Spleen (tissue), 11 donors: Measurements from ENCODE around the gene TENT5D. TPM values are rescaled to one million over a fixed set of nuclear protein-coding genes. Genes with fewer than 3 reads are reported as not detected.

Experiments used
- DNase-seq: peaks from one replicate; pipeline ENCODE4 v3.0.0-alpha.2; 2020
- H3K27ac ChIP-seq, 8 donors: fragments of 200-600 bp; sonication (generic) in 7 of 8; 1 replicate in 4 of 8; 2 replicates in 4 of 8; pipeline versions ENCODE4 v1.5.0 to v1.8.0; 2016 to 2021; ENCODE audit warnings: inconsistent platforms in 4 of 8, mild to moderate bottlenecking in 4 of 8, moderate library complexity in 1 of 8
- H3K27me3 ChIP-seq, 7 donors: fragments of 200-600 bp; sonication (generic) in 6 of 7; replicated peaks in 1 of 7; 1 replicate in 4 of 7; 2 replicates in 3 of 7; pipeline versions ENCODE4 v1.5.0 to v1.8.0; 2016 to 2021; ENCODE audit warnings: inconsistent platforms in 3 of 7, mild to moderate bottlenecking in 1 of 7
- H3K36me3 ChIP-seq, 6 donors: fragments of 200-600 bp; sonication (generic) in 5 of 6; 1 replicate in 4 of 6; 2 replicates in 2 of 6; pipeline versions ENCODE4 v1.5.0 to v1.8.0; 2016 to 2021; ENCODE audit warnings: inconsistent platforms in 2 of 6
- H3K4me1 ChIP-seq, 6 donors: fragments of 200-600 bp; sonication (generic) in 5 of 6; 1 replicate in 3 of 6; 2 replicates in 3 of 6; pipeline versions ENCODE4 v1.5.0 to v1.8.0; 2016 to 2021; ENCODE audit warnings: inconsistent platforms in 3 of 6
- H3K4me3 ChIP-seq, 8 donors: fragments of 200-600 bp; sonication (generic) in 7 of 8; 1 replicate in 4 of 8; 2 replicates in 4 of 8; pipeline versions ENCODE4 v1.5.0 to v1.8.0; 2016 to 2021; ENCODE audit warnings: inconsistent platforms in 4 of 8, mild to moderate bottlenecking in 4 of 8, moderate library complexity in 2 of 8
- H3K9me3 ChIP-seq, 8 donors: fragments of 200-600 bp; sonication (generic) in 7 of 8; 1 replicate in 4 of 8; 2 replicates in 4 of 8; pipeline versions ENCODE4 v1.5.0 to v1.8.0; 2016 to 2021; ENCODE audit warnings: inconsistent platforms in 4 of 8
- CTCF ChIP-seq, 11 experiments: fragments of 200-600 bp in 7 of 11; fragments of 450-650 bp in 4 of 11; sonication (generic) in 4 of 11; IDR thresholded peaks in 8 of 11; conservative IDR thresholded peaks in 3 of 11; 1 replicate in 7 of 11; 2 replicates in 4 of 11; pipeline versions ENCODE4 v1.4.0 to v1.8.0; 2016 to 2021; ENCODE audit warnings: antibody characterized with exemption in 11 of 11, inconsistent platforms in 4 of 11, mild to moderate bottlenecking in 1 of 11
- POLR2A ChIP-seq, 3 donors: fragments of 450-650 bp; IDR thresholded peaks; one replicate each; pipeline ENCODE4 v1.5.1; 2017; ENCODE audit warnings: antibody characterized with exemption in 3 of 3, mild to moderate bottlenecking in 1 of 3
- POLR2AphosphoS5 ChIP-seq, 3 donors: sonication (generic); formaldehyde crosslinking; IDR thresholded peaks; one replicate each; pipeline ENCODE4 v1.5.1; 2017; ENCODE audit warnings: antibody characterized with exemption in 3 of 3
- WGBS, 5 donors: extraction: QIAGEN DNeasy Blood & Tissue Kit in 3 of 5; methylation state at CpG; one replicate each; pipeline versions ENCODE4 v1.1.5 to v1.1.7; 2013 to 2018; 5-methylcytosine and 5-hydroxymethylcytosine counted together
- intact Hi-C: fragments of 100-400 bp; cut with DNase I; formaldehyde crosslinking; loops from one replicate; pipeline ENCODE4 v1.15.0; 2023; ENCODE audit warnings: low total_unique reads
- polyA plus RNA-seq, 3 donors: library from polyadenylated mRNA; stranded (reverse); fragments of 200-250 nt; gene quantifications; one replicate each; pipeline ENCODE4 v1.2.1, GENCODE V29; 2013
- total RNA-seq, 7 donors: library from RNA; depleted of rRNA in 3 of 7; stranded (reverse); fragments of >200 nt in 3 of 7; fragmentation: NEBNext Ultra II Directional in 4 of 7; extraction: Animal tissue kit (Norgen Biotek cat#: 25700) in 4 of 7; gene quantifications; one replicate each; pipeline versions ENCODE4 v1.1.0 to v1.2.1, GENCODE V29; 2016 to 2021
- donor health status: healthy with polysubstance abuse.
- donor health status: DM: no; HTN: no; CAD: no; lungs with moderate emphysema.
- donor health status: DM: no; HTN: no; CAD: no.
- donor health status: Bipolar disorder and iron deficiency.
- donor health status: healthy.
- donor health status: DM: no; HTN: no; CAD: no.
- donor health status: DM: yes; HTN: yes; CAD: no.

The TENT5D gene
- total and polyA plus RNA-seq, 10 donors = not detected

GRCh38 chrX:80423744-80424143 lies 3.5 kb downstream of the TENT5D start:
- Histone ChIP-seq H3K27ac (no peak overlapping the region), H3K36me3 (no peaks in the 10 kb centered on the region), H3K4me1 (no peaks in the 10 kb centered on the region), H3K27me3 (peaks cover 0 to 4% (median 0%) of the 10 kb centered on the region in 7 donors), H3K4me3 (no peak overlapping the region), H3K9me3 (peaks cover 0 to 11% (median 0%) of the 10 kb centered on the region in 8 donors)
- TF ChIP-seq POLR2A (IDR thresholded peaks at IDR 0.05) (no peak), POLR2AphosphoS5 (IDR thresholded peaks at IDR 0.05) (no peak), CTCF (IDR thresholded peaks at IDR 0.05 in 8 of 11, conservative IDR thresholded peaks at IDR 0.05 in 3 of 11) (no peak)
- DNase-seq = no peak
- WGBS, 5 donors = 47 to 74% (median 68%) methylated on average over 2 of the region's 2 CpGs
- intact Hi-C loops = no loop called here

GRCh38 chrX:80430826-80431504 lies 10.7 kb downstream of the TENT5D start:
- intact Hi-C loops = no loop called here
- no peaks in the 10 kb centered on the region for H3K27me3 ChIP-seq
- no peak overlapping the region for H3K27ac ChIP-seq
- DNase-seq = no peak
- no peak overlapping the region for H3K4me3 ChIP-seq
- 56 to 82% (median 60%) methylated on average over 3 of the region's 3 CpGs for WGBS, 5 donors
- peaks cover 0 to 18% (median 0%) of the 10 kb centered on the region in 8 donors for H3K9me3 ChIP-seq
- TF ChIP-seq CTCF (IDR thresholded peaks at IDR 0.05 in 8 of 11, conservative IDR thresholded peaks at IDR 0.05 in 3 of 11) (no peak), POLR2A (IDR thresholded peaks at IDR 0.05) (no peak), POLR2AphosphoS5 (IDR thresholded peaks at IDR 0.05) (no peak)
- no peaks in the 10 kb centered on the region for H3K4me1 ChIP-seq
- no peaks in the 10 kb centered on the region for H3K36me3 ChIP-seq

- no peak for DNase-seq
- intact Hi-C loops = no loop called here
- no peak overlapping the region for H3K27ac ChIP-seq
- peaks cover 0 to 15% (median 0%) of the 10 kb centered on the region in 8 donors for H3K9me3 ChIP-seq
- H3K27me3 ChIP-seq = no peaks in the 10 kb centered on the region
- H3K36me3 ChIP-seq = no peaks in the 10 kb centered on the region
- TF ChIP-seq POLR2AphosphoS5 (IDR thresholded peaks at IDR 0.05) = no peak
- TF ChIP-seq CTCF (IDR thresholded peaks at IDR 0.05 in 8 of 11, conservative IDR thresholded peaks at IDR 0.05 in 3 of 11) = no peak
- TF ChIP-seq POLR2A (IDR thresholded peaks at IDR 0.05) = no peak
- H3K4me3 ChIP-seq = no peak overlapping the region
- H3K4me1 ChIP-seq = no peaks in the 10 kb centered on the region
These were observed 11.2 kb downstream of the TENT5D start for GRCh38 chrX:80431505-80431832.

- DNase-seq = no peak
- Histone ChIP-seq H3K9me3 (peaks cover 0 to 16% (median 0%) of the 10 kb centered on the region in 8 donors), H3K4me1 (no peaks in the 10 kb centered on the region), H3K4me3 (no peak overlapping the region), H3K27ac (no peak overlapping the region), H3K27me3 (no peaks in the 10 kb centered on the region), H3K36me3 (no peaks in the 10 kb centered on the region)
- WGBS, 5 donors = 80 to 95% (median 85%) methylated on average over 3 of the region's 3 CpGs
- intact Hi-C loops = no loop called here
- TF ChIP-seq POLR2A (IDR thresholded peaks at IDR 0.05) = no peak
- TF ChIP-seq POLR2AphosphoS5 (IDR thresholded peaks at IDR 0.05) = no peak
- TF ChIP-seq CTCF (IDR thresholded peaks at IDR 0.05 in 8 of 11, conservative IDR thresholded peaks at IDR 0.05 in 3 of 11) = no peak
These were observed 12.2 kb downstream of the TENT5D start for GRCh38 chrX:80432441-80432840.
